ENCODE results near the gene SEMA4G.

SEMA4G gene

DNA sequence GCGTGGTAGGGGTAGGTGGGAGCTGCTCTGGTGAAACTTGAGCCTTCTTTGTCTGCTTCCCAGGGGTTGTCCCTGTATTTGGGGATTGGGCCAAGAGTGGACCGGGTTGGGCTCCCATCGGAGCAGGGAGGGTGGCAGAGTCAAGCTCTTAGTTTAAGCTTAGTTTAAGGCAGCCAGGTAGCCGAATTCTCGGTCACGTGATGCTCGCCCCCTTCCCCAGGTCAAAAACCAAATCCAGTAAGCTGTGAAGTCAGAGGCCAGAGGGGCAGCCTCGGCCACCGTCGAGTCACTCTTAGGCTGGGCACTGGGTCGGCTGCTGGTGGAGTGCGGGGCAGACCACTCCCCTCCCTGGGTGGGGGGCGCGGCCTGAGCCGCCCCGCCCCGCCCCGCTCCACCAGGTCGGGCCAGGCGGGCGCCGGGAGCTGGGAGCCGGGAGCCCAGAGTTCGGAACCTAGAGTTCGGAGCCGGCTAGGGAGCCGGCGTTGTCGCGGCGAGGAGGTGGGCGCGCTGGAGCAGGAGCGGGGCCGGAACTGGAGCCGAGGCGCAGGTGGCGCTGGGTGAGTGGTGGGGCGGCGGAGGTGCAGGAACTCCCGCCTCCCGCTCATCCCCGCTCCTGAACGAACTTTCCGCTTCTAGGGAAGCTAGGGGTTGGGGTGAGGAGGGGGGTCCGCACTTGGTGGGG lies 27.5 kb downstream of the SEMA4G start:
- Histone ChIP-seq H3K36me3 (replicated peaks) (peaks cover 18% of the 10 kb centered on the region), H3K4me3 (ENCODE audit: low read depth, low read length) (peak overlapping the region; percentile 81), H3K27me3 (replicated peaks) (no peaks in the 10 kb centered on the region), H3K27ac (no peak overlapping the region)
- TF ChIP-seq, protein P1, sequence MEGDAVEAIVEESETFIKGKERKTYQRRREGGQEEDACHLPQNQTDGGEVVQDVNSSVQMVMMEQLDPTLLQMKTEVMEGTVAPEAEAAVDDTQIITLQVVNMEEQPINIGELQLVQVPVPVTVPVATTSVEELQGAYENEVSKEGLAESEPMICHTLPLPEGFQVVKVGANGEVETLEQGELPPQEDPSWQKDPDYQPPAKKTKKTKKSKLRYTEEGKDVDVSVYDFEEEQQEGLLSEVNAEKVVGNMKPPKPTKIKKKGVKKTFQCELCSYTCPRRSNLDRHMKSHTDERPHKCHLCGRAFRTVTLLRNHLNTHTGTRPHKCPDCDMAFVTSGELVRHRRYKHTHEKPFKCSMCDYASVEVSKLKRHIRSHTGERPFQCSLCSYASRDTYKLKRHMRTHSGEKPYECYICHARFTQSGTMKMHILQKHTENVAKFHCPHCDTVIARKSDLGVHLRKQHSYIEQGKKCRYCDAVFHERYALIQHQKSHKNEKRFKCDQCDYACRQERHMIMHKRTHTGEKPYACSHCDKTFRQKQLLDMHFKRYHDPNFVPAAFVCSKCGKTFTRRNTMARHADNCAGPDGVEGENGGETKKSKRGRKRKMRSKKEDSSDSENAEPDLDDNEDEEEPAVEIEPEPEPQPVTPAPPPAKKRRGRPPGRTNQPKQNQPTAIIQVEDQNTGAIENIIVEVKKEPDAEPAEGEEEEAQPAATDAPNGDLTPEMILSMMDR (IDR thresholded peaks at IDR 0.05; ENCODE audit: low read depth, low read length, missing control alignments), result no peak
- in situ Hi-C loops (cut with HindIII; ENCODE audit: low pct_ligation_motif_present, low sequenced_read_pairs), result no loop called here
- DNase-seq, result no peak

DNA sequence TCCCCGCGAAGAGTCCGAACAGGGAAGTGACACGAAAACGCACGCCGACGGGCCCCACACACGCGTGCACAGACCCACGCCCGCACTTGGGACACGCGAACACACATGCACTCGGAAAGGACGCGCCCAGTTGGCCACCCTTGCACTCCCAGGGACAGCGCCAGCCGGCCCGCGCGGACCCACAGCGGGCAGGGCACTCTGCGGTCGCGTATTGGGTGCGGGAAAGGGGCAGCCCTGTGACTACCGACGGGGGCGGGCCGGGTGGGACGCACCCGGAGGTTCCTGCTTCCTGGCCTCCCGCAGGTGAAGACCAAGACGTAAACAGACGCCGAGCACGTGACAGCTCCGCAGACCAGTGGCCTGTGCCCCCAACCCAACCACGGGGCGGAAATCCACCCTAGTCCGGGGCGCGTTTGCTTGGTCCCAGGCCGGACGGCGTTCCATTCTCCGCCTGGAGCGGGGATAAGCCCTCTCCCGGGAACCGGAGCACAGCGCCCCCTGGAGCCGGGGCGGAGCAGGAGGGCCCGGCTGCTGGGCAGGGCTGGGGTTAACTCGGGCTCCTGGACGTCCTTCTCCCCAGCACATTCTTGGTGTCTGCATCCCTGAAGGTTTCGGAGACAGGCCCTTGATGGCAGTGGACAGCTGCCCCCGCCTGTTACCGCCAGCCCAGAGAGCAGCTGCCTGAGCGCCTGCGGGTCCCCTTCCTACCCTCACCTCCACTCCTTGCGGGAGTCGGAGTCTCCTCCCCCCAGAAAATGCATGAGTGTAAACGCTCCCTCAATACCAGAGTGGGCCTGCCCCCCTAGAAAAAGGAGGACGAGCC lies 28.3 kb downstream of the SEMA4G start:
- TF ChIP-seq, protein P1 (IDR thresholded peaks at IDR 0.05; ENCODE audit: low read depth, low read length, missing control alignments), result peak; percentile 95
- H3K4me3 ChIP-seq (ENCODE audit: low read depth, low read length), result peak overlapping the region; percentile 81
- peak overlapping the region; percentile 95 for H3K27ac ChIP-seq
- H3K27me3 ChIP-seq (replicated peaks), result no peaks in the 10 kb centered on the region
- DNase-seq, result peak; percentile 53
- H3K36me3 ChIP-seq (replicated peaks), result peaks cover 18% of the 10 kb centered on the region
- in situ Hi-C loops (cut with HindIII; ENCODE audit: low pct_ligation_motif_present, low sequenced_read_pairs), result no loop called here

DNA sequence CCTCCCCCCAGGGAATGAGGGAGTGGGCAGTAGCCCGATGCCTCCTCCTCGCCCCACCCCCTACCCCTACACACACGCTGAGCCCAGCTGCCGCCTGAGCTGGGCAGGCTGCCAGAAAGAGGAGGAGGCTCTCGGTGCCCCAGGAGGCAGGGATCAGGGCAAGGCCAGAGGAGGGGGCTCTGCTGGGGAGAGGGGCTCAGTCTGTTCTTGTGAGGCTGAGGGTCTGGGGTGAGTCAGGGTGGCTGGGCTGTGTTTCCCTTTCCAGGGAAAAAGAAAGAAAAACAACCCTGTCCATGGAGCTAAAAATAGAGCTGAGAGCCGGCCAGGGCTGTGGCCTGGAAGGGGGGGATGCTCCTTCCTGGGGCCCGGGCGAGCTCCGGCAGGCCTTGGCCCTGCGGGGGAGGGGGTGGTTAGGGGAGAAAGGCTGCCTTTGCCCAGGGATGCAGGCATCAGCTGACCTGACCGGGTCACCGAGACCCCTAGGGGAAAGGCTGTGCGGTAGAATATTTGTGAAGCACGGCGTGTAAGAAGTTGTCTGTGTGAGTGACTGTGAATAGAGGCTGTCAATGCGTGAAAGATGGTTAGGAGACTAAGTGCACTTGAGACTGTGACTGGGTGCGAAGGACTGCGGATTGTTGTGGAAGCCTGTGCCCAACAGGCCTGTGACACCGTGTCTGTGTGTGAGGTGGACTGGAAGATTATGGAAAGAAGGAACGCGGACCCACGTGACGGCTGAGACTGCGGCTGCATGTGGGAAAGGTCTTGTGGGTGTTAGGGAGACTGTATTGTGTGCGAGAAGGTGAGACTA lies 29.1 kb downstream of the SEMA4G start:
- Histone ChIP-seq H3K27ac (peak overlapping the region; percentile 95), H3K36me3 (replicated peaks) (peaks cover 18% of the 10 kb centered on the region), H3K4me3 (ENCODE audit: low read depth, low read length) (peak overlapping the region; percentile 81), H3K27me3 (replicated peaks) (no peaks in the 10 kb centered on the region)
- in situ Hi-C loops (cut with HindIII; ENCODE audit: low pct_ligation_motif_present, low sequenced_read_pairs), result no loop called here
- peak; percentile 65 for DNase-seq
- TF ChIP-seq, protein P1 (IDR thresholded peaks at IDR 0.05; ENCODE audit: low read depth, low read length, missing control alignments), result no peak

DNA sequence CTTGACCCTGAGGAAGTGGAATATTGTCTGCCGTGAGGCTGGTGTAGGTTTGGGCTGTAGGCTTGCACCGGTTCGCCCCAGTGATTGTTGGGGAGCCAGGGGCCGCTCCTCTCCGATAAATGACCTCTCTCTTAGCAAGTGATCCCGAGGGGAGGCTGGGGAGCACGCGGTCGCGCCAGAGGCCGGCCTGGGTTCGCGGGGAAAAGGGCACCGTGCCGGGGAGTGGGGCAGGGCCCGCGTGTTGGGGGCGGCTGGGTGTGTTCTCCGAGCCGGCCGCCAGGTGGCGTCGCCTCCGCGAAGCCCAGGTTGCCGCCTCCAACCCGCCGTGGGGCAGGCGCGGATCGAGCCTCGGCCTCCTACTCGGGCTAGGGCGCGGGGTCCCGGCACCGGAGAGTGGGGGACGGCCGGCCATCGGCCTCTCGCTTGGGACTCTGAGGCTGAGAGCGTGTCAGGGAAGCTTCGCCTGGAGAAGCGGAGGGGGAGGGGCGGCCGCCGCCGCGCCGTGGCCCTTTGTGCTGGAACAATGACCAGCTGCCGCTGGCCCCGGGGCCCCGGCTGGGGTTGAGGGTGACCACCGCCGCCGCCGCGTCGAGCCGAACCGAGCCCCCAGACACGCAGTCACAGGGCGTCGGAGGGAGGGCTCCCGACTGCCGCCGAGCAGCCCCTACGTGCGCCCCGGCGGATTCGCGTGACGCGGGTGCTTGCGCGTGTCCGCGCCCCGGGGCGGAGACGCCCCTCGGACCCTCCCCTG lies 29.9 kb downstream of the SEMA4G start:
- peak overlapping the region; percentile 95 for H3K27ac ChIP-seq
- DNase-seq, result peak; percentile 39
- peak overlapping the region; percentile 81 for H3K4me3 ChIP-seq (ENCODE audit: low read depth, low read length)
- in situ Hi-C loops (cut with HindIII; ENCODE audit: low pct_ligation_motif_present, low sequenced_read_pairs), result no loop called here
- peaks cover 20% of the 10 kb centered on the region for H3K36me3 ChIP-seq (replicated peaks)
- TF ChIP-seq, protein P1 (IDR thresholded peaks at IDR 0.05; ENCODE audit: low read depth, low read length, missing control alignments), result peak; percentile 64
- no peaks in the 10 kb centered on the region for H3K27me3 ChIP-seq (replicated peaks)

DNA sequence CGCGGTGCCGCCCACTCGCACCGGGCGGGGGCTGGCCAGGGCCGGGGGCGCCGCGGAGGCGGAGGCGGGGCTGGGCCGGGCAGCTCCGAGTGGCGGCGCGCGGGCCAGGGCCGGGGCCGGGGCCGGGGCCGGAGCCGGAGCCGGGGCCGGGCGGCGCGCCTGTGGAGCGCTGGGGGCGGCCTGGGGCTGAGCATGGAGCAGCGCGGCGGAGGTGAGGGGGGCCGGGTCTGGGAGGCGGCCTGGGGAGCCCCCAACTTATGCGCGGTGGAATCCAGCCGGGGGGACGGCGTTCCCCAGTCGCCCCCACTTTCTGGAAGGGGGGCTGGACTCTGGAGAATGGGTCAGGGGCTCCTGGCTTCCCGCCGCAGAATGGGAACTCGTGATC lies 30.4 kb downstream of the SEMA4G start, which contains the start of gene LZTS2:
Gene LZTS2, plus strand, starts transcription at position 67 of the 385 bp plus-strand sequence. CDS start 2,731 bp downstream, outside the sequence.
- Histone ChIP-seq H3K4me3 (ENCODE audit: low read depth, low read length) (peak within 1 kb of the TSS; percentile 81), H3K27me3 (replicated peaks) (no peaks in the 10 kb centered on the region), H3K27ac (peak within 1 kb of the TSS; percentile 95), H3K36me3 (replicated peaks) (peaks cover 17% of the 10 kb centered on the region)
- in situ Hi-C loops (cut with HindIII; ENCODE audit: low pct_ligation_motif_present, low sequenced_read_pairs), result no loop called here
- TF ChIP-seq, protein P1 (IDR thresholded peaks at IDR 0.05; ENCODE audit: low read depth, low read length, missing control alignments), result no peak
- no peak for DNase-seq
